HG03354 (cell line): ENCODE measurements around the gene MPL.

Experiments
- ATAC-seq: cut with Tn5 transposase; IDR thresholded peaks from one replicate; pipeline ENCODE4 v1.9.1; 2021; ENCODE audit warnings: mild to moderate bottlenecking; ENCODE audit not compliant: unreplicated experiment, poor library complexity, severe bottlenecking

Gene MPL

GRCh38 chr1:43321331-43321891 lies 16.2 kb upstream of the MPL start:
- ATAC-seq, result no peak

DNA sequence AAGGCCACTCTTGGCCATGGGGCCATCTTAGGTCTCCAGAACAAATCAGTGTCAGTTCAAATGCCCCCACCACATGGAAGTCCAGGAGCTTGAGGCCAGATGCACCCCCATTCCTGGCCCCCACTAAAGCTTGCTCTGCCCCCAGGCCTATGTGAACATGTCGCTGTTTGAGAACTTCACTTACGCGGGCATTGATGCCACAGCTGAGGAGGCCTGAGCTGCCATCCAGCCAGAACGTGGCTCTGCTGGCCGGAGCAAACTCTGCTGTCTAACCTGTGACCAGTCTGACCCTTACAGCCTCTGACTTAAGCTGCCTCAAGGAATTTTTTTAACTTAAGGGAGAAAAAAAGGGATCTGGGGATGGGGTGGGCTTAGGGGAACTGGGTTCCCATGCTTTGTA lies 15.1 kb upstream of the MPL start:
- ATAC-seq, result no peak

DNA sequence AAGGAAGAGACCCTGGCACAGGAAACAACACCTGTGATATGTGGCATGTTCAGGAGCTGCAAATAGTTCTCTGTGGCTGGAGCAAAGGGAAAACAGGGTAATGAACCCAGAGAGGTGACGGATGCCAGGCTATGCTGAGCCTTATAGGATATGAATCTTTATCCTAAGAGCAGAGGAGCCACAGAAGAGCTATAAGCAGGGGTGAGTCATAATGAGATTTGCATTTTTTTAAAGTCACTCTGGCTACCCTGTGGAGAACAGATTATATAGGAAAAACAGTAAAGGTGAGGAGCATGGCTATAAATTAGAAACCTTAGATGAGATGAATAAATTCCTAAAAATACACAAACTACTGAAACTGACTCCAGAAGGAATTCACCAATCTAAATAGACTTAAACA lies 12.8 kb upstream of the MPL start:
- no peak for ATAC-seq

- ATAC-seq, result no peak
Observed at GRCh38 chr1:43325381-43325780, 12.2 kb upstream of the MPL start.

- ATAC-seq, result no peak
Observed at GRCh38 chr1:43327549-43328292, 9.9 kb upstream of the MPL start.

DNA sequence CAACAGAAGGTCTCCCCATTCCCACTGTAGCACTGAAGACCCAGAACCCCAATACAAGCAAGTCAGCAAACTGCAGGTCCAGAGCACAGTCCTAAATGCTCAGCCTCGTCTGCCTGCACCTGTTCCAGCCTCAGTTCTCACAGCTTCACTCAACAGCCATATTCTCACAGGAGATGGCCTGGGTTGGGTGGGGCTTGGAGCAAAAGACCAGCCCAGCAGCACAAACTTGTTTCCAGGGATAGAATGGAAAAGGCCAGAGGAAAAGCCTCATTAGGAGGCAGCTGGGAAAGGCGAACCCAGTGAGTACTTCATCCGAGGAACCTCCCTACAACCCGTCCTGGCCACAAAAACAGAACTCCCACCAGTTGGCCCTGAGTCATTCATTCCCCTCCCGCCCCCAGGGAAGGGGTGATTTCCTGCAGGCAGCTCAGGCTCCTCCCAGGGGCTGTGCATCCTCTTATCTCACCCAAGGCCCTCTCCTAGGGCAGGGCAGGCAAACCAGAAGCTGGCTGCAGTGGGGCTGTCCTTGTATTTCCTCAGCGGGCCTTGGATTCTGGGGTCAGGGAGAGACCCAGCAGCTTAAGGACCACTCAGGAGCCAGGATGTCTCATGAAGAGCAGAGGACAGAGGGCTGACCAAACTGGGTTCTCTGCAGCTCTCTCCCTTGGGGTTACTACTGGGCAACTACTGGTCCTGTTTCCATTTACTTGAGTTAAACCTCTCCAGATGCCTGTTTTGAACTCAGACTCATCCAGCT lies 7.4 kb upstream of the MPL start:
- ATAC-seq, result no peak

DNA sequence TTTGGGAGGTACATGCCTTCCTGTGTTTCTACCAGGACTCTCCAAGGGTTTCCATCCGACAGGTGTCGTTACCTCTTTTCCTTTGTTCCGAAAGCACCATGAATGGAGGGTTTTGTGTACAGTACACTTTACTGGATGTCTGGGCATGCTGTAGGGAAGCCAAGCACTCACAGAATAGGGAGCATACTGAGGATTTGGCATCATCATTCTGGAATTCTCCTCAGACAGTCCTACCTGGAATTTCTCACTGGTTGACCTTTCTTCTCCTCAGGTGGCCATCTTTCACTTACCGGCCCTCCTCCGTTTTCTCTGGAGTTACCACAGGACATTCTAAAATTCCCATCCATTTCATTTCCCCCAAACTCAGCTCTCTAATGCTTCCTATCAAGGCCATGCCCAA lies 5.9 kb upstream of the MPL start:
- no peak for ATAC-seq

GRCh38 chr1:43334453-43335205 lies 3.0 kb upstream of the MPL start:
- ATAC-seq, result no peak

DNA sequence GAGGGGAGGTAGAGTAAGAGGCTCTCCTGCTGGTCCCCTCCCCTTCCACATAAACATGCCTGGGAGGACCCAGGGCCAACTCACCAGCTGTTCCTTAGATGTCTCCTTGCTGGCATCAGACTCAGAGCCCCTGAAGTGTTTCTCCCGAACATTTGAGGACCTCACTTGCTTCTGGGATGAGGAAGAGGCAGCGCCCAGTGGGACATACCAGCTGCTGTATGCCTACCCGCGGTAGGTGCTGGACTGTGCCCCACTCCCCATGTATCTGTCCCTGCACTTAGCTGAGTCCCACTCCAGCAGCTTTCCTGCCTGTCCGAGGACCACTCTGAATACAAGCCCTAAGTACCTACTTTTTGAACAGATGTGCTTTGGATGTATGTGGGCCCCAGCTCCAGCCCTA lies 383 bp downstream of the MPL start:
- no peak for ATAC-seq

- ATAC-seq, result no peak
Observed at GRCh38 chr1:43339584-43340232, 2.1 kb downstream of the MPL start.

GRCh38 chr1:43340559-43340958 lies 2.9 kb downstream of the MPL start:
- ATAC-seq, result no peak

DNA sequence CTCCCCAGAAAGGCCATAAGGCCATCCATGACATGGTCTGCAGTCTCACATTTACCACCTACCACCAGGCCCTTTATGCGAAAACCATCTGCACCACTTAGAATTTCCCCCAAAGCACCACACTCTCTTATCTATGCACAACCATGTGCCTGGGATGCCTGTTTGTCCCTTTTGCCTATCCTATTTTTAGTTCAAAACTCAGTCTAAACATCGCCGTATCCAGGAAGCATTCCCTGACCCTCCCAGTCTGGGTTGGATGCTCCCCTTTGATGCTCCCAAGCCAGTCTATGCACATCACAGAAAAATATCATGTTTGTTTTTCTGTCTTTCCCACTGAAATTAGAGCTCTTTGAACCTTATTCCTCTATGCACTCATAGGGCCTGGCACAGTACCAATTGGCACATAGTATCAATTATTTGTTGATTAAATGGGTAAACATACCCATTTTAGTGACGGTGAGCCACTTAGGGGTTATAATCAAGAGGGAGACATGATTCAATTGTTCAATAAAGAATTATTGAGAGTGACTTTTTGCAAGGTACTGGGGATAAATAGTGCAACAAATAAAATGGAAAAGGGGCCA lies 6.7 kb downstream of the MPL start:
- ATAC-seq, result no peak

GRCh38 chr1:43345120-43345519 lies 7.5 kb downstream of the MPL start:
- ATAC-seq, result no peak

- ATAC-seq, result no peak
Observed at GRCh38 chr1:43346636-43347035, 9.0 kb downstream of the MPL start.

DNA sequence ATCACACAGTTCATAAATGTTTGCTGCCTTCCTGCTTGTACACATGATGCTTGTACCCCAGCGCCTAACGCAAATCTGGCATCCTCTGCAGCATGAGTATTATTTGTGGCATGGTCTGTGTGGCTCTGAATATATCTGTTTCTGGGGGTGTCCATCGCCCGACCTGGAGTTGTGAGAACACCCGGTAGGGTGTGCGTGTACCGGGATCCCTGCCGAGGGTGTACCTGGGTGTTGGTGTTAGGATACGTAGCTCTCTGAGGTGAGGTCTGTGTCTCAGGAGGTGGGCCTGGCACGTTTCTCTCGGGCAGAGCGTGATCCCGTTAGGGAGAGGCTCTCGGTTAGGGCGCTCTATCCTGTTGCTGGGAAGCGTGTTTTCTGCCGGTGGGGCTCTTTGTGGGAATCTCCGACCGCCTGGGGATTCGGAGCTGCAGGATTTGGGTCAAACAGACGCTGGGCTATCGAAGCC lies 10.8 kb downstream of the MPL start:
- no peak for ATAC-seq

GRCh38 chr1:43348809-43349593 lies 11.4 kb downstream of the MPL start:
- no peak for ATAC-seq

DNA sequence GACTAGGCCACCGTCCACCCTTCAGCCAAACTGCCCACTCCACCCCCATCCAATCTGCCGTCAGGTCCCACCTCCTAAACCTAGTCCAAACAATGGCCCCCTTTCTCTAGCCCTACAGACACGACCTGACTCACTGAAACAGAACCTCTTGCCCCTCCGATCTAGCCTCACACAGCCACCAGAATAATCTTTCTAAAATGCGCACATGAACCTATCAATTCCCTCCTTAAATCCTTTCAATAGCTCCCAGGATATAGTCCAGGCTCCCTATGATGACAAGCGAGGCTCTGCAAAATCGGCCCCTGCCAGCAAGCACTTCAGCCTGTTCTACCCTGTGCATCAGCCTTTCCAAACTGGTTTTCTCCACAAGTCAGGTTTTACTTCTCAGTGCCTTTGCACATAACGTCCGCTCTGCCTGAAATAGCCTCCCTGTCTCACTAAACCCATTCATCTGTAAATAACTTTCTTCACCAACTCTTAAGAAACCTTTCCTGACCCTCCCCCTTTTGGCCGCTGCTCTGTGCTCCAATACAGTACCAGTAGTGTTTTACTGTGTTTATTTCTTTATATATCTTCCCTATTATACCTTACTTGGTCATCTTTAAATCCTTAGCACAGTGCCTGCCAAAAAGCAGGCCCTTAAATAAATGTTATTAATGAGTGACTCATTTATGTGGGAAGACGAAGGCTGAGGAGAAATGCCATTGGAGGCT lies 12.1 kb downstream of the MPL start:
- no peak for ATAC-seq

DNA sequence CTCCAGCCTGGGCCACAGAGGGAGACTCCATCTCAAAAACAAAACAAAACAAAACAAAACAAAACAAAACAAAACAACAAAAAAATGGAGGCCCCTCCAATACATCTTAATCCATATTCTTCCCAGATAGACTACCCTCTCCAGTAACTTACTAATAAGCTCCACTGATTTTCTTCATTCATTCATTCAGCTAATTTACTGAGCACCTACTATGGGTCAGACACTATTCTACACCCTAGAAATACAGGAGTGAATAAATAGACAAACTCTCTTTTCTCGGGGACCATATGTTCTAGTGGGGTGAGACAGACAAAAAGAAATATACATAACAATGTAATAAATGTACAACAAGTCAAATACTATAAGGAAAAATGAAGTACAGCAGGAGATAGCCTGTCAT lies 13.4 kb downstream of the MPL start:
- no peak for ATAC-seq
